ENCODE data around the gene TSPAN31.

The TSPAN31 gene

GRCh38 chr12:57744194-57744776 is 554 bp upstream of the TSPAN31 start (continued):
- TF ChIP-seq PBX3 (CRISPR knock-in tag; IDR thresholded peaks at IDR 0.05) (no peak), MEIS1 (CRISPR knock-in tag; IDR thresholded peaks at IDR 0.05; ENCODE audit: borderline replicate concordance) (no peak), ZNF610 (tag by site-specific recombination; IDR thresholded peaks at IDR 0.05; ENCODE audit: borderline replicate concordance) (peak; percentile 63; the same call in 1 of the 2 replicates), ZNF311 (tag by site-specific recombination; IDR thresholded peaks at IDR 0.05; ENCODE audit: borderline replicate concordance) (no peak), ZNF404 (tag by site-specific recombination; IDR thresholded peaks at IDR 0.05) (no peak), ZNF24 (tag by site-specific recombination; IDR thresholded peaks at IDR 0.05) (peak; percentile 51; the same call in 1 of the 2 replicates), ZNF280C (tag by site-specific recombination; IDR thresholded peaks at IDR 0.05) (no peak), GLI2 (tag by site-specific recombination; IDR thresholded peaks at IDR 0.05; ENCODE audit: borderline replicate concordance, low read depth) (no peak), ZNF416 (tag by site-specific recombination; IDR thresholded peaks at IDR 0.05) (no peak), ZNF394 (tag by site-specific recombination; IDR thresholded peaks at IDR 0.05; ENCODE audit: borderline replicate concordance) (no peak; the same call in none of the 2 replicates), ZNF777 (tag by site-specific recombination; IDR thresholded peaks at IDR 0.05; ENCODE audit: borderline replicate concordance) (no peak), ZNF473 (tag by site-specific recombination; IDR thresholded peaks at IDR 0.05) (no peak), ZNF366 (tag by site-specific recombination; conservative IDR thresholded peaks at IDR 0.05) (peak; percentile 16), ZNF239 (tag by site-specific recombination; IDR thresholded peaks at IDR 0.05) (no peak), YY1 (tag by site-specific recombination; IDR thresholded peaks at IDR 0.05) (0 out of 2 replicates have a peak, but pooled peaks have one; percentile 44), ZNF704 (tag by site-specific recombination; IDR thresholded peaks at IDR 0.05) (no peak), ZNF155 (tag by site-specific recombination; IDR thresholded peaks at IDR 0.05) (no peak), ZNF518A (tag by site-specific recombination; conservative IDR thresholded peaks at IDR 0.05; ENCODE audit: low read depth) (no peak), ZNF529 (tag by site-specific recombination; IDR thresholded peaks at IDR 0.05; ENCODE audit: insufficient replicate concordance) (no peak), ZNF140 (tag by site-specific recombination; IDR thresholded peaks at IDR 0.05) (no peak), MZF1 (tag by site-specific recombination; IDR thresholded peaks at IDR 0.05; ENCODE audit: borderline replicate concordance) (no peak), ZNF501 (tag by site-specific recombination; IDR thresholded peaks at IDR 0.05) (peak; percentile 49), ZNF280D (tag by site-specific recombination; IDR thresholded peaks at IDR 0.05) (no peak), KLF9 (tag by site-specific recombination; IDR thresholded peaks at IDR 0.05; ENCODE audit: low read depth) (peak; percentile 66; the same call in 1 of the 2 replicates)
